Stimulated activated CD4-positive, alpha-beta T cell treated with anti-CD3 and anti-CD28 coated beads, Interleukin-4, amount 100 ng/mL, for 1 hour (primary cell): Measurements from ENCODE around the gene PBRM1.

ENCODE experiments used
- DNase-seq: peaks from one replicate; pipeline ENCODE4 v3.0.0-alpha.2; 2020

PBRM1 gene

DNA sequence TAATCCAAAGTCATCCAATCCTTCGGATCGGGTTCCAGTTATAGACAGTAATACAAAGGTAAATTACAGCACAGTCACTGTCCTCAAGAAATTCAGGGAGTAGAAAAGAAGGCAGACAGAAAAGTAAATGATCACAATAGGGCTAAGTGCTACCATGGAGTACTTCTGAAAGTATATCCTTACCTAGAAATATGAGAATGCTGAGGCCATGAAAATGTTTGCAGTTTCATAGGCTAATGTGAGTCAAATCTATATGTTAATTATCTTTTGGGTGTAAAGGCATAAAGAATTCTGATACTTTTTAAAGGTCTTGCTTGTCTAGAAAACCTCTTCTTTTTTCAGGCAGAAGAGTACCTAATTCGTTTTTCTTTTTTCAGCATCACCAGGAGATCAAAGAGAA, 29.8 kb downstream of the PBRM1 start:
- no peak for DNase-seq

DNA sequence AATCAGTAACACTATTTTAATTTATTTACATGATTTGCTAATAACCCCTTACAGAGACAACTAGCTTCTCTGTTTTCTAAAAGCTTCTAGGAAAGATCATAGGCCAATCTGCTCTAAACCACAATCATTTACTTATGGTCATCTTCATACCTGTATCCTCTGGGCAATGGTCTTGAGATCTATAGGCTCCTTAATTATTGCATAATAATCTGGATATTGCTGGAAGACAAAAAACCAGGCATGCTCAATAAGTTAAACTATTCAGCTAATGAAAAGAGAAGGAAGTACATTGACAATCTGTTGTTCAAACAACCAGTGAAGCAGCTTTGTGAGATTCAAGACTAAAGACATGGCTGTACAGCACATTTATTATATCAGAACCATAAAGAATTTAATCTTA, 34.1 kb downstream of the PBRM1 start:
- no peak for DNase-seq

- no peak for DNase-seq
Observed at GRCh38 chr3:52650439-52650838, 35.3 kb downstream of the PBRM1 start.

DNA sequence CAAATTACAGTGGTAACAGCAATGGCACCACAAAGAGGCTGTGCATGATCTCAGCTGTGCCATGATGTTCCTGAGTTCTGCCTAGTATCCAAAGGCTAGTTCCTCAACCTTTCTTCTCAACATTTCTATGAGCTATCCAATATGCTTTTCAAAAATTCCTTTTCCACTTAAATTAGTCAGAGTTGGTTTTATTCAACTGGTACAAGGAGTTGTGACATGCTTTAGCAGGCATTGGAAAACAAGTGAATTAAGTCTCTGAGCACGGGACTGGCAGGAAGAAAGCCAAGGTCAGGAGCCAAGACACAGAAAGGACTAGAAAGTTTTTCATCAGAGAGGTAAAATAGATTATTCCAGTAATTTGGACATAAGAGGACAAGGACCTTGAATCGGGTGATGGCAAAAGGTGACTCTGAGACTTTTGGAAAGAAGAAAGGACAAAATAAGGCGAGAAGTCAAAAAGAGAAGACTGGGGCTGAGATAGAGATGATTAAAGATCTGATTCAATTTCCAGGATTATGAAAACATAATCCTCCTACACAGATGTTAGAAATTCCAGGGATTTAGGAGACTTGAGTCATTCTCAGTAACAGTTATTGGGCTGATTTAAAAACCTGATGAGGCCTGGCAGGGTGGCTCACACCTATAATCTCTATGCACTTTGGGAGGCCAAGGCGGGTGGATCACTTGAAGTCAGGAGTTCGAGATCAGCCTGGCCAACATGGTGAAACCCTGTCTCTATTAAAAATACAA, 36.1 kb downstream of the PBRM1 start:
- DNase-seq = no peak

DNA sequence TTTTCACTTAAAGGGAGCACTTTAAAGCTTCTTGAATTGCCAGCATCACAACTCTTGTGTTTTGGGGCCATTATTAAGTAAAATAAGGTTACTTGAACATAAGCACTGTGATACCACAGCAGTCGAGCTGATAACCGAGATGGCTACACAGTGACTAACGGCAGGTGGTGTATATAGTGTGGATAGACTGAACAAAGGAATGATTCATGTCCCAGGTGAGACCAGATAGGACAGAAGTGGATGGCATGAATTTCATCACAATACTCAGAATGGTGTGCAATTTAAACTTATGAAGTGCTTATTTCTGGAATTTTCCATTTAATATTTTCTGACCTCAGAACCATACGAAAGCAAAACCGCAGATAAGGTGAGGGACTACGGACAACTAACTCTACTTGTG, 40.2 kb downstream of the PBRM1 start:
- no peak for DNase-seq

GRCh38 chr3:52636673-52637072, 49.0 kb downstream of the PBRM1 start:
- DNase-seq = no peak

DNA sequence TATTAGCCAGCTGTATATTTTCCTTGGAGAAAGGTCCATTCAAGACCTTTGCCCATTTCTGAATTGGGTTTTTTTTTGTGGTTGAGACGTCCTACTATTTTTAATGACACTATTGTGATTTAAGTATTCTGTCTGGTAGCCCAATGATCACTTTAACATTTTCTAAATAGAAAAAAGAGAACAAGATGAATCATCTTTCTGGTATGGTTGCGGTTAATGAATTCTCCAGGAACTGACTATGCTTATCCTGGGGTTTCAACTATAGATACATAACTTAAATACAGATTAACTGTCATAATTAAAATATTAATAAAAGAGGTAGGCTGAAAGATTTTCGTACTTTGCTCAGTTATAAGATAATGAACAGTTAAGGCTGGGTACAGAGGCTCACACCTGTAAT, 51.9 kb downstream of the PBRM1 start:
- DNase-seq = no peak

- DNase-seq = no peak
Observed at GRCh38 chr3:52625041-52625440, 60.7 kb downstream of the PBRM1 start.

DNA sequence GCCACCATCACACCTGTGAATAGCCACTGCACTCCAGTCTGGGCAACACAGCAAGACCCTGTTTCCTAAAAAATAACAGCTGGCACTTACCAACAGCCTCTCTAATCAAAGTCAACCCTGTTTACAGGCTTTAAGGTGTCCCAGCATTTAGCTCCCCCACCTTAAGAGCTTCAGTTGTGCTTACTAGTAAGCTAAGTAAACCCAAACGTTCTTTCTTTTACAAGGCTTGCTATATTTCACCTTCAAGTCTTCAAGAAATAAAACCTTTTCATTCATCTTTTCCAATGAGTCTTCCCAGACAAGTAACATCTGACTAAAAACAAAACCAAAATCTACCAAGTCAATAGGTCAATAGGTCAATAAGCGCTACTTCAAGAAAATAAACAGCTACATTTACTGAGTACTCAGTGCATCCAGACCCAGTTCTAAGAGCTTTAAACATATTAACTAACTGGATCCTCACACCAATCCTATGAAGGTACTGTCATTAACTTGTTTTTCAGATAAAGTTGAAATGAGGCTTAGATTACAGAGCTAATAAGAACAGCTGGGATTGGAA, 62.4 kb downstream of the PBRM1 start:
- no peak for DNase-seq

DNA sequence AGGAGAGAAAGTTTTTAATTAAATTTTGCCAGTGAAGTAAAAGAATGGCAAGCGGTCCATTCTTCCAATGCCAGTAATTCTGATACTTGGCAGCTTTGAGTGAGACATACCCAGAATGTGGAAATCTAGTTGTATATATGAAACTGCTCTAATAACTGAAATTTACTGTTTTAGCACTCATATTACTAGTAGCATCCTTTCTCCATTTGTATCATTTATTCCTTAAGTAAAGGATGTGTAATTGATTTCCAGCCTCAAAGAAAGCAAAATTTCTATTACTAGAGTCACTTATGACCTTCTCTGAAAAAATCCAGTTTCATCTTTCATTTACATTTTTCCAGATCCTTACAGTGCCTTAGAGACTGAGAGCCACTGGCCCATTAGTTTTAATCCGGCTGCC, 65.1 kb downstream of the PBRM1 start:
- no peak for DNase-seq

DNA sequence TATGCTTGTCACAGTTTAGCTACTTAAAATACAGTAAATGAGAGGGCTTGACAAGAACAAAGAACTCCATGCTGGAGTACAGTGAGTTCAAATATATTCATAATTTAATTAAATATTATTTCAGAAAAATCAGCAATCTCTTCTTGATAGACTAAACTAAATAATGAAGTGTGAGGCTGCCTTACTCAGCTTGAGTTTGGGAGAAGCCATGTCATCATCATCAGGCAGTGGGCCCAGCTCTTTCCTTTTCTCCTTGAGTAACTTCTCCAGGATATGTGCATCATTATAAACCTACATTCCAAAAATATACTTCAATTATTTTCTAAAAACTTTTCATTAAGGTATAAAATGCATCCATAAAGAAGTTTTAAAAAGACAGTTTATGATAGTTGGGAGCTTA, 70.5 kb downstream of the PBRM1 start:
- no peak for DNase-seq

DNA sequence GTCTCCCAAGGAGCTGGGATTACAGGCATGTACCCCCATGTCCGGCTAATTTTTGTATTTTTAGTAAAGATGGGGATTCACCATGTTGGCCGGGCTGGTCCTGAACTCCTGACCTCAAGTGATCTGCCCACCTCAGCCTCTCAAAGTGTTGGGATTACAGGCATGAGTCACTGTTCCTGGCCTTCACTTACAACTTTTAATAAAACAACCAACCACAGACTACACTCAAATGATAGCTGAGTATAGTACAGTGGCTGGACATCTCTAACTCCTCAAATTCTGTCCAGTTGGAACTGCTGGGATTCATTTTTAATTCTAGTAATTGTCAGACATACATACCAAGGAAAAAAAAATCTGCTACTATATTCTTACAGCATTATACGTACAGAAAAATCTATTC, 71.0 kb downstream of the PBRM1 start:
- DNase-seq = no peak

GRCh38 chr3:52609316-52609815, 76.3 kb downstream of the PBRM1 start:
- no peak for DNase-seq

DNA sequence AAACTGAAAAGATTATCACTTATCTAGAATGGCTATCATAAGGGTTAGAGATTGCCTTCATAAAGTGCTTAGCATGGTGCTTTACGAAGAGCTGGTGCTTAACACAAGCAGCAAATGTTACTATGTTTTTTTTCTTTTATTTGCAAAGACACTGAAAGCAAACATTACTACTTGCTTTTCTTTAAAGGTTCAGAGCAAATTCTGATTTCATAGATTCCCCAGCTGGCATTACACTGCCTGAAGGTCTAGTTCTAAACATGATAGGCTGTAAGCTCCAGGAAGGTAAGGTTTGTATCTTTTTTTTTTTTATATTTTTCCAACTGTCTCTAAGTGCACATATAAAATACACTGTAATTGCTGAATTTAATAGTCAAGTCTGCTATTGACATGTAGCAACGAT, 77.4 kb downstream of the PBRM1 start:
- no peak for DNase-seq

- DNase-seq = no peak
Observed at GRCh38 chr3:52606373-52607085, 79.2 kb downstream of the PBRM1 start.

DNA sequence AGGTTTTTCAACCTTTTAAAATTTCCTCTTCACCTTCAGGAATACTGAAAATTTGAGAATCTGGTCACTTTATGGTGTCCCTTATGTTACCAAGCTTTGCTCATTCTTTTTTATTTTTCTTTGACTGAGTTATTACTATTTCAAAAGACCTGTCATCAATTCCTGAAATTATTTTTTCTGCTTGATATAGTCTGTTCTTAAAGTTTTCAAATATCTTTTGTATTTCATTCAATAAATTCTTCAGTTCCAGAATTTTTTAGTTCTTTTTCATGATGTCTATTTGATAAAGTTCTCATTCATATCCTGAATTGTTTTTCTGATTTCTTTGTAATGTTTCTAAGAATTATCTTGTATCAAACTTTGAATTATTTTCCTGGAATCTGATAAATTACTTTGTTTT, 85.5 kb downstream of the PBRM1 start:
- DNase-seq = no peak

DNA sequence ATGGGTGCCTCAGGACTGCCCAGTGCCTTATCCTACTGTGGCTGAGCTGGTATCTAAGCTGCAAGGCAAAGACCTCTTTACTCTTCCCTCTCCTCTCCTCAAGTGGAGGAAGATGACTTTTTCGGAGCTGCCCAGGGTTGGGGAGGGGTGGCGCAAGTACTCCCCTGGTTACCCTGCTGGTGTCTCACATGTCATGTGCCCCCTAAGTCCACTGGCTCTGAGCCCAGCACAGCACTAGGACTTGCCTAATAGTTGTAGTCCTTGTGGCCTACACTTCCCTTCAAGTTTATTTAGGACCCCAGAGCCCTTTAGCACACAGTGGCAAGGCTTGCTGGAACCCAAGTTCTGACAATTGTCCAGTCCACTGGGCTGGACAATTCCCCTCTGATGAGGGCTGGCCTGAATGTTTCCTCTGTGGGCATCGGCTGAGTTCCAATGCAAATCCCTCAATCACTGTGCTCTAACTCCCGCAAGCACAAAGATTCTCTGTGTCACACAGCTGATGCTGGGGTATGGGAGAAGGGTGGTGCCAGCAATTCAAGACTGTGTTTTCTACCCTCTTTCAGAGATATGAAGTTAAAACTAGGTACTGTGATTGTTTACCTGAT, 89.0 kb downstream of the PBRM1 start:
- no peak for DNase-seq

- no peak for DNase-seq
Observed at GRCh38 chr3:52593103-52593502, 92.6 kb downstream of the PBRM1 start.

GRCh38 chr3:52574056-52574965, 111.4 kb downstream of the PBRM1 start:
- no peak for DNase-seq

DNA sequence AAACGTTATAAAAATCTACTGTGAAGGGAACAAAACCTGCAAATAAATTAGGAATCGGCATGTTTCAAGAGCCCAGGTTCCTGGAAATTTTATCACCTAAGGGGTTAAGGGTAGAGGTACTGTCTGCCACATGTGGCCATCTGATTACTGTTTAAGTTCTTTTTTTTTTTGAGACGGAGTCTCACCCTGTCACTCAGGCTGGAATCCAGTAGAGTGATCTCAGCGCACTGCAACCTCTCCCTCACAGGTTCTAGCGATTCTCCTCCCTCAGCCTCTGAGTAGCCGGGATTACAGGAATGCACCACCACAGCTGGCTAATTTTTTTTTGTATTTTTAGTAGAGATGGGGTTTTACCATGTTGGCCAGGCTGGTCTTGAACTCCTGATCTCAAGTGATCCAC, 113.5 kb downstream of the PBRM1 start:
- no peak for DNase-seq

DNA sequence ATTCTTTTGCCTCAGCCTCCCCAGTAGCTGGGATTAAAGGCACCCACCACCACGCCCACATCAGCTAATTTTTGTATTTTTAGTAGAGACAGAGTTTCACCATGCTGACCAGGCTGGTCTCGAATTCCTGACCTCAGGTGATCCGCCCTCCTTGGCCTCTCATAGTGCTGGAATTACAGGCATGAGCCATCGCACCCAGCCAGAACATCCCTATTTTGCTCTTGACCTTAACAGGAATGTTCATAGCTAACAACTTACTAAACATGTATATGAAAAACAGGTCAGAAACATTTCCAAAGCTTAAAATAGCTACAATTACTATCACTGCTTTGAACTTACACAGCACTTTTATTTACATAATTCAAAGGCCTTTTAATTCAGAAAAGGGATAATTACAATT, 115.6 kb downstream of the PBRM1 start:
- DNase-seq = no peak

DNA sequence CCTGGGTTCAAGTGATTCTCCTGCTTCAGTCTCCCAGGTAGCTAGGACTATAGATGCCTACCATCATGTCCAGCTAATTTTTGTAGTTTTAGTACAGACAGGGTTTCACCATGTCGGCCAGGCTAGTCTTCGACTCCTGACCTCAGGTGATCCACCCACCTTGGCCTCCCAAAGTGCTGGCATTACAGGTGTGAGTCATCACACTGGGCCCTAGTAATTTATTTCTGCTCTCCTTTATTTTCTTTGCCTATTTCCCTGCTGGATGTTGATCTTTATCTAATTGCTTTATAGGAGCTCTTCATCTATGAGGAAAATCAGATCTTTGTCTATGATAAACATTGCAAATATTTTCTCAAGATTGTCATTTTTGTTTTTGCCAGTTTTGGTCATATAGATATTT, 117.6 kb downstream of the PBRM1 start:
- no peak for DNase-seq

GRCh38 chr3:52563984-52564383, 121.7 kb downstream of the PBRM1 start:
- DNase-seq = no peak
